Stimulated activated CD8-positive, alpha-beta memory T cell treated with anti-CD3 and anti-CD28 coated beads, Interleukin-15, amount 100 ng/mL, for 4 hours (primary cell): Measurements from ENCODE around the gene RFX3.

ENCODE experiments used
- DNase-seq, 2 donors: peaks; one replicate each; pipeline ENCODE4 v3.0.0-alpha.2; 2020; ENCODE audit warnings: low read depth in 2 of 2

RFX3 gene

GRCh38 chr9:3513265-3513818 lies 12.5 kb downstream of the RFX3 start:
- no peak for DNase-seq

GRCh38 chr9:3511551-3511950 lies 14.2 kb downstream of the RFX3 start:
- no peak for DNase-seq

DNA sequence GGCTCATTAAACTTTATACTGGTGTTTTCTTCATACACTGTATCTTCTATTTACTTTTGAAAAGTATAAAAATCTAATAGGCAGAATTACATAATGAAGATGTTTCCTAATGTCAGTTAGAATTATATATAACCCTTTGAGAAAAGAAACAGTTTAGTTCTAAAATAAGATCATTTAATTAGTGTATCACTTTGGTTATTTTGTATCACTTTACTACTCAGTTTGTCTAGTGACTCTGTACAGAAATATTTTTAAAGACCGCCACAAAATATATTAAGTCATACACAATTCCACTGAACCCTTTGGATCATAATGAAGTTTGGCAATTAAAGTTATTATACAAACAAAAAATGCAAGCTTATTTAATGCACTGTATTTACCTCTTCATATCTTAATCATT lies 15.0 kb downstream of the RFX3 start:
- DNase-seq: no peak

GRCh38 chr9:3509926-3510325 lies 15.9 kb downstream of the RFX3 start:
- DNase-seq: no peak

DNA sequence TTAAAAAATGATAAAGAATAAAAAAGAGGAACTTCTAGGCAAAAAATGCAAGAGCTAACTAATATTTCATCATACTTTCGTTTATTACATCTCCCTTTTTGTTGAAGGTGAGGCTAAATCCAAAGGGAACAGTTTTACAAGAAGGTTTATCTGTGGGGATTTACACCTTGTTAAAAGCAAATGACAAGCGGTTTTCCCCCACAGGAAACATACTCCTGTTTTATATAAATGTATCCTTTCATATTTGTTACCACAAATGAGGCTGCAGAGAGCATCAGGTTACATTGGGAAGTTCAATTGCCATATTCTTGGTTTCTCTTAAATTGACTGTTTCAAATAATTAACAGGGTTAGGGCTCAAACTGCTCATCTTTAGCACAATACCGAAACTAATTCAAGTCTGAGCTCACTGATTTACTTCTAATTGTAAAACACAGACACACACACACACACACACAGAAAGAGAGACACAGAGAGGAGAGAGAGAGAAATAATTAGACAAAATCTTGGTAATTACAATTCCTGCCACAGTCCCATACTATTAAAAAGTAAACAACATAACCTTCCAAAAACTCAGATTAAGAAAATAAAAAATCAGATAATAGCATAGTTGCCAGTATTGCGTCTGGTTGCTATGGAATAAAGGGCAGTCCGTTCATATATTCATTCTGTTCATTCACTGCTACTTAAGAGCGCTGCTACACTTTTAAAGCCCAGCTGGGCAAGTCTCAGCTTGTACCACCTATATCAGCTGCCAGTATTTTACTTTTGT lies 17.1 kb downstream of the RFX3 start:
- DNase-seq: no peak

DNA sequence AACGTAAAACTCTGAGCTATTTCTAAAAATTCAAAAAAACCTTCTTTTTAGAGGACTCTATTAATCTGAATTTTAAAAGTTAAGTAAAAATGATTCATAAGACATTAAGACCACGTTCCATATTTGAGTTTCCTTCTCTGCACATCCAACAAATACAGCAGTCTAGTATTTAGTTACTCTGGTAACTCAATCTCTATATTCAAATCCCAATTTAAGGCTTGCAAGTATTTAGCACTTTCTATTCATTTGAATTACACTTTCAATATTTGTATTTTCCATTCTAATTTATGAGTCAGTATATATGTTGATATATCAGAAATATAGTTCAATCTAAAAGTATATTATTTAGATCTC lies 17.7 kb downstream of the RFX3 start:
- DNase-seq: no peak

DNA sequence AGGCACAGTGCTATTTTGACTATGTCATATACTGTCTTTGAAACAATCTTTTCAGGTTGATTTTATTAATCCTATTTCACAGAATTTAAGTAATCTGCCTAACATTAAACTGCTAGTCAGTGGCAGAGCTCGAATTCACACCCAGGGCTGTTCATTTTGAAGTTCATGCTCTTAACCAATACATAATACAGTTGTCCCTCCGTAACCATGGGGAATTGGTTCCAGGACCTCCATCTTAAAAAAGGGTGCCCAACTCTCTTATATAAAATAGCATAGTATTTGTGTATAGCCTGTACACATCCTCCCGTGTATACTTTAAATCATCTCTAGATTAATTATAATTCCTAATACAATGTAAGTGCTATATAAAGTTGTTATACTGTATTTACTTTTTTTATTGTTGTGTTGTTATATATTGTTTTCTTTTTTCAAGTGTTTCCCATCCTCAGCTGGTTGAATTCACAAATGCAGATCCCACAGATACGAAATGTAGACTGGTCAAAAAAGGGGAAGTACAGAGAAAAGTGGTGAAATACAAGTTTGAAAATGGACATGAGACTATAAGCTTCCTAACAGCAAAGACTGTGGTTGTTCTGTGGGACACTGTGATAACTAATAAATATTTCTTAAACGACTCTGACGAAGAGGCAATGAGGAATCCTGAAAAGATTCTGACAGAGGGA lies 18.3 kb downstream of the RFX3 start:
- DNase-seq: no peak

DNA sequence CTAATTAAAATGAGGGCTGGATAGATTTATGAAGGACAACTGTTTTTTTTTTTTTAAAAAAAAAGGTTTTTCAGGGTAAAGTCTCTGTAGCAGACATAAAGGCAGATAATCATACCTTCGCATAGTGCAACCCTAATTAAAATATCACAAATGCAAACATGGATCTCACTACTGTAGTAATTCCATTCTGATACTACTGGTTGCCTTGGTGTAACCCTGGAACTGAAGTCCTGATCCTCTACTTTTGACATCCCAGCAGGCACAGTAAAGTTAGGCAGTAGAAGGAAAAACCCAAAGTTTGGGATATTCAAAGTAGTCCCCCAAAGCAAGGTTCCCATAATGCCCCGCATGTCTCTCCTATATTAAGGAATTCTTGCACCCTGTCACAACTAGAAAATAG lies 19.6 kb downstream of the RFX3 start:
- no peak for DNase-seq

DNA sequence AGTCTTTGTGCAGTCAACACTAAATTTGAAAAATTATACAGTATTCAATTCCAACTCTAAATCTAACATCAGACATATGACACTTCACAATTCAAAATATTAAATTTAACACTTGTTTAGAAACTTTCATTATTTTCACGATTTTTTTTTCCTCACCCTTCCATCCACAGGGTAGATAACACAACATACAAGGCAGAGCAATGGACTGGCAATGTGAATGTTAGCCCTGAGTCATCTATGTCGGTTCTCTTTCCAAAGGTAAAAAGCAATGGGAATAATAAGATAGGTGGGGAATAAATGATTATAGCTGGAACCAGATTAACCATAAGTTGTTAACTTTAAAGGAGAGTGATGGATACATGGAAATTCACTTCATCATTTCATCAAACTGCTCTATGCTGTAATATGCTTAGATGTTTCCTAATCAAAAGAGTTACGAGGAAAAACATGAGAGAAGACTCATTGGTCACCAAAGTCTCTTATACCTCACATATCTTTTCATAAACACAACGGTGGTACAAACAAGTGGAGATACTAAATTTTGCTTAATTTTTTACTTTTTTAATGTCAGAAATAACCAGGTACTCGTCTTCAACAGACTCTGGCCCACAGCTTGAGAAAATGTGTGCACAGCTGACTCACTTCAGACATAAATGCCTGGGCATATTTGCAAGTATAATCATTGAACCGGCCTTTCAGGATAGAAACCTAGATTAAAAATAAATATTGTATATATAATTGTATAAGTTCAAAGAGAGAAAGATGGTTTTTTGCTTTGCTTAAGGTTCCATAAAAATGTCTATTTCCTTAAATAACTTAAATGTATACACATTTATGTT lies 23.0 kb downstream of the RFX3 start:
- no peak for DNase-seq

DNA sequence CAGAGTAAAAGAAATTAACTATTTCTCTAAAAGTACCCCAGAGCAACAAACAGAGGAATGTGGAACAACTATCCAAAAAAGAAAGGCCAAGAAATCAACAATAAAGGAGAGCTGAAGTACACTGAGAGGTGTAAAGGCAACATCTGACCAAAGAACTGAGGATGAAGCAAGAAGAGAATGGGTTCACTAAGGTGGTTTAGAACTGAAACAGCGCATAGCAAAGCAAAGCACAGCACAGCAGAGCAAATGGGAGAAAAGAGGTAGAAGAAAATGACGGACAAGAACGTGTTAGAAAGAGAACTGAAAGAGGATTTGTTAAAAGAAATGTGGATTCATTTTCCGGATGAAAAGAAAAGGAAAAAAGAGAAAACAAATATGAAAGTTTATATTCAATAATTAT lies 25.8 kb downstream of the RFX3 start:
- no peak for DNase-seq

- no peak for DNase-seq
Observed at GRCh38 chr9:3498691-3499090, 27.1 kb downstream of the RFX3 start.

DNA sequence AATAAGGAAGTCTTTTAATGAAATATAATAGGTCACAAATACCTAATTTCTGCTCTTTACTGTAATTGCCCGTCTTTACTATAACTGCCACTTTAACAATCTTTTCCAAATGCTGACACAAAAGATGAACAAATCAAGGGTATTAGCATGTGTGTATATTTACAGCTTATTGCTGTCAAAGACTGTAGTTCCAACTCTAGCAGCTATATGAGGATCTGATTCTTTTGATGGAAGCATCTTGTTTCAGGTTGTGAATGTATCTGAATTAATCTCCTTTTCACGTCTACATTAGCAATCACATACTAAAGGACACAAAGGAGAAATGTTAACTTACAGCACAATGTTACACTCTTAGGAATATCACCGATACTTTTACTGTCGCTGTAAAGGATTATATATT lies 27.9 kb downstream of the RFX3 start:
- no peak for DNase-seq

- no peak for DNase-seq
Observed at GRCh38 chr9:3497401-3497800, 28.4 kb downstream of the RFX3 start.

GRCh38 chr9:3495855-3496254 lies 29.9 kb downstream of the RFX3 start:
- DNase-seq: no peak

DNA sequence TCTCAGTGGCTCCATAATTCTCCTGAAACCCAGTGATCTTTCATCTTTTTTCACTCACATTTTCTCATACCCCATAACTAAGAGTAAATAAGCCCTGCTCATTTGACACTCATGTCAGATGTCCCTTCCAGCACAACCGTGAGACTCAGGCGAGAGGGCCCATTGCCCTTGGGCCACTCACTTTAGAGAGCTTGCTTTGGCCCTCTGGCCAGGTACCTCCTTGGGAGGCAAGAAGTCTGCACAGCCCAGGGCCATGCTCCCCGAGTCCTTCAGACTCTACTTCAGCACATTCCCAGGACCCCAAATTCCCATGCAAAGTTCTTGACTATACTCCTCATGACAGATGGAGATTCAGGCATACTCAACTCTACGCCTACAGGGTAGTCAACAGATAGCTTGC lies 33.6 kb downstream of the RFX3 start:
- DNase-seq: no peak

DNA sequence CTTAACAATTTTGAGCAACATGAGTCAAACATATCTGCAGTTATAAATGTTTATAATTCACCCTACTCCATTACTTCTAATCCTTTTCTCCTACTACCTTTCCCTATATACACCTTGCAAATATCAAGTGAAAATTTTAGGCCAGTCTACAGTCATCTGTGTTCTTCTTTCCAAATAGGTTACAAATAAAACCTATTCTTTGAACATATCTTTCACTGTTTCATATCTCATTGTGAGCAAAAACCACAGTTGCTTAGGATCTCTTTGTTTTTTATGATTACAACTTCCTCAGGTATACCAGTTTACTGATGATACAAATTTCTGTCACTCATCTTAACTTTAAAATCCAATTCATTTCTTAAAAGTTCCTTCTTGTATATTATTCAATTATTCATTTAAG lies 34.4 kb downstream of the RFX3 start:
- no peak for DNase-seq

GRCh38 chr9:3490957-3491356 lies 34.8 kb downstream of the RFX3 start:
- DNase-seq: no peak

DNA sequence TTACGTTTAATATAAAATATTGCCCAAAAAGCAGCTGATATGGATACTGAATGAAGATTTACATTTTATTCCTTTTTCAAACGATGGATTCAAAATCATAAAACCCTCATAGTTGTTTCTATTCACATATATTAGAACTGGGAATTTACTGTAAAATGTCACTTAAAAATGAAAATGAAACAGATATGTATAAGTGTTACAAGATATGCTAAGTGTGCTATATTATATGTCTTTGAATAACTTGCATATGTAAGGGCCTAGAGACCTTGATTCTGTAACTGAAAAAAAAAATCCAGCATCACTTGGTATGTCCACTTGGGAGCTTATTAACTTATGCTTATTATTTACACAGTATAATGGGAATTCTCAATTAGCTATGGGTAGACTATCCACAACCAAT lies 43.2 kb downstream of the RFX3 start:
- no peak for DNase-seq

GRCh38 chr9:3480353-3480655 lies 45.5 kb downstream of the RFX3 start:
- DNase-seq: no peak

DNA sequence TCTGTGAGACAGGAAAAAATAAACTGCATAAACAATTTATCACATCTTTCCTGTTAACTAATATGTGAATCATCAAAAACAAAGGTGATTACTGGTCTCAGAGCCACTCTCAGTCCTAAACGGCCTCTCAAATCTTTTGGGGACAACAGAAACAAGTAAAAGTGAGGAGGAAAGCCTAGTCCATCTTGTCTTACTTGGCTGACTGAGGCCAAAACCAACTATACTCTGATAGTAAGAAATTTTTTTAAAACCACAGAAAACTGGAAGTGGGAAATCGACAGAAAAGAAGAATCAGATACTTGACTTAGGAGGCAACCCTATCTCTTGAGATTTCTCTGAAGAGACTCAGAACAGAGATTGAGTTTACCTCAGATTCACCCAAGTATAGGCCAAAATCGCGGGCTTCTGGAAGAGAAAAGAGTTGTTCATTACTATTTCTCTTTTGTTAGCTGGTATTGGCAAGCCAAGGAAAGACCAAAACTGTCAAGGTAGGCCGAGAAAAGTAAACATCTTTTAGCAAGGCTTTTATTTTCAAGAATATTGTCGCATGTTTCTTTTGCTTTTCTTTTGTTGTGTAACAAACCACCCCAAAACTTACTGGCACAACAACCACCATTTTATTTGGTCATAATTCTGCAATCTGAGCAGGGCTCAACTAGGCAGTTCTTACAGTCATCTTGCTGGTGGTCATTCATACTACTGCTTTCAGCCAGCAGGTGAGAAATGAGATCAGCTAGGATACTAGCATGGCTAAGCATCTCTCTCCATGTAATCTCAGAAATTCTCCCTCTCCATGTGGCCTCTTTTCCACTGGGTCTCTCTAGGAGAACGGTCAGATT lies 46.1 kb downstream of the RFX3 start:
- DNase-seq: no peak

DNA sequence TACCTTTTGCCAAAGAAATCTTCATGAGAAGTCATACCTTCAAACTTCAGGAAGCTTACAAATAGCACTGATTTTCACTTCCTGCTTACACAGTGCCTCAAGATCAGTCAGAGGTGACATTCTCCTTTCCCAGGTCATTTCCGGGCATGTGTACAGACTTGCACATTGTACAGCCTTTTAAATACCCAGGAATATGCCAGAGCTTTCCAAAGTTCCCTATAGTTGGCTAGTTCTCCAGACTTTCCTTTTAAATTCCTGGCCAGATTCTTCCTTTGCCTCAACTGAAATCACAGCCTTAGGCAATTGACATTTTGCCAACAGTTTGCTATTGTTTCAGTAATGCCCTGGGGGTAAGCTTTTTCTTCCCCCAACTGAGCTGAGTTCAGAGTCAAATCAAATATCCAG lies 47.2 kb downstream of the RFX3 start:
- DNase-seq: no peak
